ENCODE data around the gene WT1. TPM values are rescaled to one million over a fixed set of nuclear protein-coding genes. Genes with fewer than 3 reads are reported as not detected.

The WT1 gene
- total and polyA plus RNA-seq, 2 of the 4 experiments (the other 2 are of a cell fraction), result not detected

GRCh38 chr11:32395127-32395526, 40.2 kb downstream of the WT1 start:
- no peaks in the 10 kb centered on the region for H3K4me1 ChIP-seq (ENCODE audit: control insufficient read depth, insufficient read depth, low read length)
- H3K4ac ChIP-seq (ENCODE audit: low read depth, low read length), result no peak overlapping the region
- no peak overlapping the region for H3K18ac ChIP-seq (ENCODE audit: low read depth, low read length)
- in situ Hi-C loops (cut with MboI; ENCODE audit: low sequenced_read_pairs), result no loop called here
- H4K91ac ChIP-seq (ENCODE audit: insufficient read depth, low read depth, low read length), result no peak overlapping the region
- no peaks in the 10 kb centered on the region for H3K36me3 ChIP-seq (ENCODE audit: control insufficient read depth, insufficient read depth, low read length)
- no peaks in the 10 kb centered on the region for H3K79me1 ChIP-seq (ENCODE audit: low read depth in 1 of 2, low read length in 2 of 2)
- H2BK15ac ChIP-seq (ENCODE audit: low read depth, low read length), result no peak overlapping the region
- no peak overlapping the region for H2AK5ac ChIP-seq (ENCODE audit: low read depth, low read length)
- H3K56ac ChIP-seq (ENCODE audit: extremely low read depth, insufficient read depth, low read length), result no peak overlapping the region
- H3K23ac ChIP-seq (ENCODE audit: low read depth, low read length), result no peak overlapping the region
- BruUV-seq (replicated peaks), result no TSS peak
- H3K9me1 ChIP-seq (ENCODE audit: insufficient read depth, low read length), result no peaks in the 10 kb centered on the region
- DNase-seq, result no peak
- CTCF ChIA-PET, result no interaction called here
- H2BK20ac ChIP-seq (ENCODE audit: low read depth, low read length), result no peak overlapping the region
- H2AFZ ChIP-seq (replicated peaks; ENCODE audit: low read length, poor library complexity), result no peak overlapping the region
- TF ChIP-seq POLR2A (IDR thresholded peaks at IDR 0.05; ENCODE audit: low read depth, low read length) (no peak), BHLHE40 (IDR thresholded peaks at IDR 0.05; ENCODE audit: low read depth, low read length) (no peak), MAZ (IDR thresholded peaks at IDR 0.05; ENCODE audit: borderline replicate concordance, low read depth, low read length) (no peak), MAFK (IDR thresholded peaks at IDR 0.05; ENCODE audit: low read depth, low read length) (no peak), CTCF (conservative IDR thresholded peaks at IDR 0.05; ENCODE audit: low read depth, low read length) (no peak), ELK1 (IDR thresholded peaks at IDR 0.05; ENCODE audit: borderline replicate concordance, low read depth, low read length) (no peak)
- no peak for ATAC-seq (ENCODE audit: low read depth)
- no peak overlapping the region for H3K9ac ChIP-seq (ENCODE audit: low read depth, low read length)
- no peak overlapping the region for H2AK9ac ChIP-seq (replicated peaks; ENCODE audit: low read depth, low read length, poor library complexity)
- H3K27ac ChIP-seq (ENCODE audit: insufficient read depth, low read length), result no peak overlapping the region
- H2BK120ac ChIP-seq (ENCODE audit: low read depth, low read length), result no peak overlapping the region
- dilution Hi-C loops (cut with HindIII; ENCODE audit: low sequenced_read_pairs, unreplicated experiment), result no loop called here
- peaks cover 1% of the 10 kb centered on the region; the same call in 1 of the 2 replicates for H3K27me3 ChIP-seq (ENCODE audit: control insufficient read depth, insufficient read depth, low read length)
- H4K5ac ChIP-seq (ENCODE audit: low read depth, low read length), result no peak overlapping the region
- no peaks in the 10 kb centered on the region for H3K9me3 ChIP-seq (ENCODE audit: control insufficient read depth, insufficient read depth, low read length)
- H3K14ac ChIP-seq (replicated peaks; ENCODE audit: low read depth, low read length), result no peak overlapping the region
- POLR2A ChIA-PET (ENCODE audit: unreplicated experiment), result no interaction called here
- H4K20me1 ChIP-seq (ENCODE audit: insufficient read depth, low read length), result no peaks in the 10 kb centered on the region
- H3K4me3 ChIP-seq (ENCODE audit: insufficient read depth, low read depth, low read length), result no peak overlapping the region
- intact Hi-C loops (cut with micrococcal nuclease), result no loop called here
- no peak overlapping the region for H3K4me2 ChIP-seq (ENCODE audit: low read depth, low read length)
- no peak overlapping the region for H4K8ac ChIP-seq (ENCODE audit: low read depth in 2 of 2, low read length in 2 of 2)
- WGBS, 2 experiments (ENCODE audit: extremely low coverage in 2 of 2, insufficient read length in 1 of 2), result no CpG with 5 or more reads among the region's 4 CpGs
- no peak overlapping the region for H2BK5ac ChIP-seq (ENCODE audit: low read depth, low read length, poor library complexity, severe bottlenecking)
